ENCODE measurements around the gene LGALS3BP.

LGALS3BP gene

DNA sequence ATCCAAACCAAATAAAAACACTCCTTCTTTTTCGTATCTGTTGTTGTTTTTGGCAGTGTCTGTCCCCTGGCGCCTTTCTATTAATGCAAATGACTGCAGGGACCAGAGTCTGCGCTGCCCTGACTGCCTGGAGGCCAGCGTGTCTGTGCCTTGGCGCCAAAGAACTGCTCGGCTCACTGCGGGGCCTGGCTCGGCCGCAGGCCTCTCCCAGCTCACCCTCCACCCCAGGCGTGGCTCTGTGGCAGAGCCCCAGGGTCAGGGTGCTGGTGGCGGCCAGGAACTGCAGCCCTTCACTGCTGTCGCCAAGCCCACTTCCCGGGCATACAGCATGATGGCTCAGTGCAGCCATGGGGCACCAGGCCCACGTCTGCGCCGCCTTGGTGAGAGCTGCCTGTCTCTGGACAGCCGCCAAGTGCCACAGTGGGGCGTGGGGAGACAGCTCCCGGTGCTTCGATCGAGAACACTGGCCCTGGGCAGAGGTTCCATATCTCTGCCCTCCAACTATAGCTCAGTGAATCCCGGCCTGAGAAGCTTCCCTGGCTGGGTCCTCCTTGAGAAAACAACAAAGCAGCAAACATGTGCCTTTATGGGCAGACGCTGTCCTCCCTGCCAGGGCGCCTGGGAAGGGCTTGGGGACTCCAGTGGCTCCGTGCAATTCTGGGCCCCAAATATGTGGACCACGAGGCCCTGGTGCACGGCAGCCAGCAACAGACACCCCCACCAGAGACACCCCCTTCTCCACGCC, 18.8 kb upstream of the LGALS3BP start:
- no peak for DNase-seq

DNA sequence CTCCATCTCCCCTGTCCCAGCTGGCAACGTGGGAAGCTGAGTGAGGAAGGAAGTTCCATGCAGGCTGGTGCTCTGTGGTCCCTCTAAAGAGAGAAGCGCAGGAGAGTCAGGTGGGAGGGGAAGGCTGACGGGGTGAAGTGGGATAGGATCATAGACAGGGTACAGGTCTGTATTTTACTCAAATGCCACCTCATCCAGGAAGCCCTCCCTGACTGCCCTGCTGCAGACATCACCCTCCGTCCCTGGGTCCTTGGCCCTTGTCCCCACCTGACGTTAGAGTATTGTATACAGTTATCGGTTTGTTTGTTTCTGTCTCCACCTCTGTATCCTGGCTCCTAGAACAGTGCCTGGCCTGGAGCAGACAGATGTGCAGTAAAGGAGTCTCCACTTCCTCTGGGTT, 18.2 kb upstream of the LGALS3BP start:
- no peak for DNase-seq

DNA sequence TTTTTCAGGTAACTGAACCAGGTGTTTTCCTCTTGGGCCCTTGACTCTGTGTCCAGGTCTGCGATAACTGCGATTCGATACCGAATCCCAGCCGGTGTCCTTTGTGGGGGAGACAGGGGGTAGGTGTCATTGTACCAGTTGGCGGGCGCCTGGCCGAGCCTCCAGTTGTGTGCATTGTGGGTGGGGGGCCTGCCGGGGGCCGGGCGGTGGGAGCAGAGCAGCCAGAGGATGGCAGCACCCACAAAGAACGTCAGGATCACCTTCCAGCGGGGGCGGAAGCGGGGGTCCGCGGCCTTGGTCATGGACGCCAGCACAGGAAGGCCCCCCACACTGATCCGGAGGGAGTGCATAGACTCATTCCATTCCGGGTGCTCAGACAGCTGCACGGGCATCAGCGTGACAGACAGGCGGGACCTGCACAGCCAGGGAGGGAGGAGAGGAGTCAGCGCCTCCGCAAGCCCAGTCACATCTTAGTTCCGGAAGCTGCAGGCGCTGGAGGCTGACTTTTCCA, 17.6 kb upstream of the LGALS3BP start:
- DNase-seq, result no peak

DNA sequence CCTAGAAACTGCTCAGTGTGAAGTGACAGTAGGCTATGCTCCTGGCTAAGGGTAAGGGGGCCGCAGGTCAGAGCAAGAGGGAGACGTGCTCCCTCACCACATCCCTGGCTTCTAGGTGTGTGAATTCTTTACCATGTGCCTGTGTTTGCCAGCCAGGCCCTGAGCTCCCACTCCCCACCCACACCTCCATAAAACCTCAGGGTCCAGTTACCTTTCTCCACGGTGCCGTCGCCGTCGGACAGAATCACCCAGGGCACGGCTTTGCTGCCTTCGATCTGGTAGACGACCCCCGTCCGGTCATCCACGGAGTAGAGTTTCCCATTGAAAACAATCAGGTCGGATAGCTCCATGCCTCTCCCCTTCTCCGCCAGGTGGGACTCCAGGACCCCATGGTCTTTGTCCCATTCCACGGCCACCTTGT, 17.1 kb upstream of the LGALS3BP start:
- DNase-seq, result no peak

DNA sequence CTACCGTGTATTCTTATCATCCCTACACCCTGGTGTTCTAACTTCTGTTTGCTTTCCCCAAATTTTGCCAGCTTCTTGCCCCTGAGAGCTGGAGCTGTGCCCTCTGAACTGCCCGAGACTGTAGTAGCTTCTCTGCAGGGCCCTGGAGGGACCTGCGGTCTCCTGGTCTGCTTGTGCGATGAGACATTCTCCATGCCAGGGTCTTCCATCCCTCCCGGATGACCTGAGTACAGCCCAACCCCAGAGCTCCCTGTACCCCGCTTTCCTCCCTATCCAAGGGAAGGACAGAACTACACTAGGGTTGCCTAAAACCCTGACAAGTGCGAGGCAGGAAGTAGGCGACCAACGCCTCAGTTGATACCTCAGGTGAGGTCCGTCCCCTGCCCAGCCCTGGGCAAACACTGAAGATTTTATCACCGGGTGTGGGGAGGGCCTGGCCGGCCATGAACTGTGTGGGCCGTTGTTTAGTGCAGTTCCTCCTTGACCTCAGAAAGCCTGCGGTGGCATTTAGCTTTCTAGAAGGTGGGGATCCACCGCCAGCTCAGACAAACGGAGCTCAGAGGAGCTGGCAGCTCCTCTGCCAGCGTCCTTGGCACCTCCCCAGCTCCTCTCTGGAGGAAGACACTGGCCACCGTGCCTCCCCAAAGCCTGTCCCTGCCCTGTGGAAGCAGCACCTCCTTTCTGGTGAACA, 16.2 kb upstream of the LGALS3BP start:
- no peak for DNase-seq

DNA sequence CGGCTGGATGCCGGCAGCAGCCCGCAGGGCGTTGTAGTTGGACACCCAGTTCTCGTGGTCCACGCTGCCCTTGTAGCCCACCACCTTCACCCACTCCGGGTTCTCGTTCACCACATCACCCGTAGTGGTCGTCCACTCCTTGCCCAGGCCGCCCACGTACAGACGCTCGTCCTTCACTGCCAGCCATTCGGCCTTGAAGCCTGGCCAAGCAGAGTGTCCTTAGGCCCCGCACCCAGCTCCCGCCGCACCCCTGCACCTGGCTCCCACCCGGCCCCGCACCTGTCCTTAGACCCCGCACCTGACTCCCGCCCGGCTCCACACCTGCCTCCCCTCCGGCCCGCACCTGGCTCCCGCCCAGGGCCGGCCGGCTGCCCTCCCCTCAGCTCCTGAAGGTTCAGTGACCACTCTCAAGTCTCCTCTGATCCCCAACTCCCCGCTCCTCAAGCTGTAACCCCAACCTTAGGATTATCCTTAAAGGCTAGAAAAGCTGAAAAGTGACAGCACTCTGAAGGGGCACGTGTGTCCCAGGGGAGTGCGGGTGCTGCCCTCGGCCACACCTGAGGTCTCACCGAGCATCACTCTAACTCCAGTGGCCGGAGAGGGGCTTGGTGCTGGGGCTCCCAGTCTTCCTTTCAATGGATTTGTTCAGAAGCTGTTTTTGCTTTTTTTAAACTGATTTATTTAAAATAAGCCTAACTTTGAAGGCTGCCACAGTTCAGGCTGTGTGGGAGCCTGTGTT, 15.5 kb upstream of the LGALS3BP start:
- DNase-seq, result no peak

DNA sequence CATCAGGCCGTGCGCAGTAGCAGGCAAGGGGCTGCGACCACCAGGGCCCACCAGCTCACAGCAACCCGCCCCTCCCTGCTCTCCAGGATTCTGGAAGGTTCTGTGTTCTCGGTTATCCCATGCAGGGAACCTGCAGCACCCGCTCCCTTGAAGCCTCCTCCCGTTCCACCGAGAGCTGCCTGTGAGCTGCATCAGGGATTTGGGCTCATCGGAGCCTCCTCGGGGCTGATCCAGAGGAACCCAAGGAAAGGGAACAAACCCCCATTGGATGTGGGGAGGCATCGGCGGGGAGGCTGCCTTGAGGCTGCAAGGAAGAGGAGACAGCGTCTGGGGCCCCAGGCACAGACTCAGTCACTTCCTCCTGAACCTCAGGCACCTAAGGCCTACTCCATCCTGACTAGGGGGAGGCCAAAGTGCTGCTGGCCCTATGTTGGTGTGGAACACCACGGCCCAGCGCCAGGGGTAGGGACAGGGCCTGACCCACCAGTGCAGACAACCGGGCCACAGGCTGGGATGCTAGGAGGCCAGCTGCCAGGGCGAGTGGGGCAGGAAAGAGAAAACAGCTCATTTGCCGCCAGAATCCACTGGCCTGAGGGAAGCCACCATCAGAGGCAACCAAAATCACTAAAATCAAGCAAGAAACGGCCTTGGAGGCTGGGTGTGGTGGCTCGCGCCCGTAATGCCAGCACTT, 14.4 kb upstream of the LGALS3BP start:
- DNase-seq, result no peak

DNA sequence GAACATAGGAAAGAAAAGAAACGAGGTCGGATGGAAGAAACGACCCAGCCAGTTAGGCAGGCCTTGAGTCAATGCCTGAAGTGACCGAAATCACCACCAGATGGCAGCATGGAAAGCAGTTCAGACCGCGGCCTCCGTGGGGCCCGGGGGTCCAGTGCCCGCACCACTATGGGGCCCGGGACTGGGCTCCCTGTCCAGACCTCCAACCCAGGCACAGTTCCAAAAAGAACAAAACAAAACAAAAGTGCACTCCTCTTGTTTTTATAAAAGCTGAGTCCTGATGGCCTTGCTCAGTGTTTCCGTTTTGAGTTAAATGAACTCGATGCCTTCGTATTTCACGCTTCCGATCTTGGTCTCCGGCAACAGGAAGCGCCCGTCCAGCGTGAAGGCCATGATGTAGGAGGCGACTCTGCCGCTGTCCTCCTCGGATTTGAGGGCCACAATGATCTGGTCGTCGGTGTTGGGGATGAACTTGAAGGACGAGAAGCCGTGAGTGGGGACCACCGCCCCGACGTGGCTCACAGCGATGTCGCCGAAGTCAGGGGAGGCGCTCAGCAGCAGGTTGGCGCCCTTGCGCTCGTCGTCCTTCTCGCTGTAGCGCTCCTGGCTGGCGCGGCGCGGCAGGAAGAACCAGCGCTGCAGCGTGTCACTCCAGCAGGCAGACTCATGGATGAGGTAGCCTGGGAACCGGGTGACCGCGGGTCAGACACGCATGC, 13.7 kb upstream of the LGALS3BP start:
- DNase-seq, result peak; percentile 62 to 74 (median 71)

DNA sequence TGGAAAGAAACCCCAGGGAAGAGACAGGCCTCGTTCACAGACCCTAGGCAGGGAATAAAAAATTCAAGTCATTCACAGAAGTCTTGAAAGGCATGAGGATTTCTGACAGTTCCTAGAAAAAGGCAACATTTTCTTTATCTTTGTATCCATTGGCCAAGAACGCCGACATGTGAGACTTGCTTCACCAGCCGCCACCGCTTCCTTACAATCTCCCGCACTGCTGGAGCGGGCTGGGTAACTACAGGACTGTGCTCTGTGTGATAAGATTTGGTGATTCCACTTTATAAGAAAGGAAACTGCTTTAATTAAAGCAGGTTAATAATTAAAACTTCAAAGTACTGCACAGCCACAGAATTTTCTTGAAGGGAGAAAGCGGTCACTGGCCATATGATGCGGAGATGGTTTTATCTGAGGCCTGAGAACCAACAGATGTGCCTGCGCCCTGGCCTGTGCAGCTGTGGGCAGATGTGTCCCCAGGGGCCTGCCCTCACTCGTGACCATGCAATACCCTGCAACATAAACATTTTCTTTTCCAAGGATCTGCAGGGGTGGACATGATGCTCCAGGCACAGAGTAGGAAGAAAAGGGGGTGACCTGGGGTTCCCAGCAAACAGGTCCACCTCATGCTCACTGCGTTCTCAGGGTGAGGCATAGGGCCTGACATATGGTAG, 13.0 kb upstream of the LGALS3BP start:
- DNase-seq, result no peak

DNA sequence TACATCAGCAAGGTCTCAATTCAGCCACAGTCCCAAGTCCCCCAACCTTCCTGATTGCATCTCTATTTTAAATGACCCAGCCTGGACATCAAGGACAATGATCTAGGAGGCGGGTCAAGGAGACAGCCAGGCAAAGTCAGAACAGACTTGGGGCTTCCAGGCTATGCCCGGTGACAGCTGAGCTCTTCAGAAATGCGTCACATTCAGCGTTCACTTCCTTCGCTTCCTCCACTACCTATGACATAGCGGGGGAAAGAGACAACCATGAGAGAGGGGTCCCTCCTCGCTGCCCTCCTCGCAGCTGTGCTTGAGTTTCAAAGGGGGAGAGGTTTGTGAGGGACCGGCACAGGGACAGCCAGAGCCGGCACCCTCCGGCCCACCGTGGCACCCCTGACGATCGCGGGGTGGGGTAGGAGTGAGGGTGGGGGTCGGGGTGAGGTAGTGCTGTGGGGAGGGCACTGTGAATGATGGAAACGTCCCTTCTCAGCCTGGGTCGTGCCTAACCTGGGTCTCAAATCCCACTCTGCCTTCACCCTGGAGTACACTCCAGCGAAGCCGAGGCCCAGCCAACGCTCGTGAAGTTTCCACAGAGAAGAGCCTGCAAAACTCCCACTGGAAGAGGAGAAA, 12.3 kb upstream of the LGALS3BP start:
- no peak for DNase-seq

DNA sequence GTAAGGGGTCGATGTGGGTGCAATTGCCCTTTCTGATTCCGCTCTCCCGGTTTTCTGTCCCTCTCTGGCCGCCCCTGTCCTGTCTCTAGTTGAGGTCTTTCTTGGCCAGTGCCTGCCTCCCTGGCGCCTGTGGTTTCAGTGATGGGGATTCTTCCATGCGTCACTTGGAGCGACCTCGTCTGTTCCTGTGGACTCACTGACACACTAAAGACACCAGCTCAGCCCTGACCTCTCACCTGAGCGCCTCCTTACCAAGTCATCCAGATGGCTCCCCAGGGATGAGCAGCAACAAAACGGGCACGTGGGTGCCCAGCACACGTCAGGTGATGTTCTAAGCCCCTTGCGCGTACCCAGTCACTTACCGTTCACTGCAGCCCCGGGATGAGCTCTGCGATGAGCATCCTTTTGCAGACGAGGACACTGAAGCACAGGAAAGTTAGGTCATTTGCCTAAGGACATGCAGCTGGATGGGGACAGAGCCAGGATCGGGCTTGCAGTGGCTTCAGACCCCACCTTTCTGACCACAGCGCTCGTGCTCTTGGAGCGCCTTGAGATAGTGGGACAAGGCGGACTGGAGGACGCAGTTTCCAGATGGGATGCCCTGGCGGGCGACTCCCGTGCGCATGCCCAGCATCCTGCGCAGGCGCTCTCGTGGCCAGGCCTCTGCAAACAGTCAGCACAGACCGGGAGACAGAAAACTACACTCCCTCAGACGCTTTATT, 11.5 kb upstream of the LGALS3BP start:
- DNase-seq, result no peak

DNA sequence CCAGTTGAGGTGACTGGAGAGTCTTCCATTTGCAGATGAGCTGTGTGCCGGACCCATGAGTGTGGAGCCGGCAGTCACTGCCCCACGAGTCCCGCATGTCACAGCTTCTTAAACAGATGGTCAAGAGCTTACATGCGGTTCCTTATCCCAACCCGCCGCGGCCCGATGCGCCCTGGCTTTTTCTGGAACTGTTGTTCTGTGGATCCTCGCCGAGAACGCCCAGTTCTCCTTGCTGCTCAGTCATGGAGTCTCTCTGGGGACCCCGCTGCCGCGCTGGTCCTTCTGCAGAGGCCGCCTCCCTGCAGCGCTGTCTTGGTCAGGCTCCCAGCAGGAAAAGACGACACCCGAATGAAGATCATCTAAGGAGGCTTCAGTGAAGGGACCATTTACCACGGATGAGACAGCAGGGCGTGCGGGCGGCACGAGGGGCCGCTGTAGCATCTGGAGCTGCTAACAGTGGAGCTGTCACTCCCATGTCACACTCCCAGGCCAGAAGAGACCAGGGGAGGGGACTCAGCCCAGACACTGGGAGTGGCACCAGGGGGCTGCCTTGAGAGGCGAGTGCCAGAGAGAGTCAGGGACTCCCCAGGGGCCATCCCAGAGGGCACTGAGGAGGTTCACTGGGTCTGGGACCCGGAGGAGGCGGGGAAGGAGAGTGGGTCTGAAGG, 10.8 kb upstream of the LGALS3BP start:
- no peak for DNase-seq

DNA sequence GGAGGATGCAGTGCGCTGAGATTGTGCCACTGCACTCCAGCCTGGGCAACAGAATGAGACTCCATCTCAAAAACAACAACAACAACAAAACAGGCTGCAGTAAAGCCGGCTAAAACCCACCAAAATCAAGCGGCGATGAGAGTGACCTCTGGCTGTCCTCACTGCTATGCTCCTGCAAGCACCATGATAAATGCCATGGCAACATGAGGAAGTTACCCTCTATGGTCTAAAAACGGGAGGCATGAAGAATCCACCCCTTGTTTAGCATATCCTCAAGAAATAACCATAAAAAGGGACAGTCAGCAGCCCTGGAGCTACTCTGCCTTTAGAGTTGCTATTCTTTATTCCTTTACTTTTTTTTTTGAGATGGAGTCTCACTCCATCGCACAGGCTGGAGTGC, 8.4 kb upstream of the LGALS3BP start:
- DNase-seq, result peak in 2 of 3 donors; percentile 12 to 13

DNA sequence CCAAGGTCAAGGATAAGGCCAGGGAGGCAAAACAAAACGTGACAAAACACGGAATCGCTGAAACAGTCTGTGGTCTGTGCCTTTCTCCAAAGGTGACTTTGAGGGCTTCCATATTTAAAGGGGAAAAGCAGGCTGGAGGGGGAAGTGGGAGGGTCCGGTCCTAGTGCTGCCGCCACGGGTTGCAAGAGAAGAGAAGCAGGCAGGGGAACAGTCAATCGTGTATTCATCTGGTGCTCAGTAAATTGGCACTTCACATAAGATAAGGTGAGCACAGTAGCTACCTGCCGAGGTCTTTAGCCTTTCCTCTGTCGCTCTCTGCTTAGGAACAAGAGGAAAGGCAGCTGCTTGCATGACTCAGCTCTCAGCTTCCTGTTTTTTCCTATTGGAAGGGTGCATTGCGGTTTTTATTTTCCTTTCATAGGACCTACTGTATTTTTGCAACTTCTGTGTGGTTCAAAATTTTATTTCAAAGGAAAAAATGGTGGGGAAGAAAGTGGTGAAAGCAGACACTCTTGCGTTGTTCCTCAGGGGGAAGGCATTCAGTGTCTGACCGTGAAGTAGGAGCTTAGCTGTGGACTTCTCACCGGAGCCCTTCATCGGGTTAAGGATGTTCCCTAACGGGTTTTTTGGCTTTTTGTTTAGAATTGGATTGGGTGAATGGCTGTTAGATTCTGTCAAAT, 7.1 kb upstream of the LGALS3BP start:
- peak; percentile 70 to 89 (median 77) for DNase-seq

DNA sequence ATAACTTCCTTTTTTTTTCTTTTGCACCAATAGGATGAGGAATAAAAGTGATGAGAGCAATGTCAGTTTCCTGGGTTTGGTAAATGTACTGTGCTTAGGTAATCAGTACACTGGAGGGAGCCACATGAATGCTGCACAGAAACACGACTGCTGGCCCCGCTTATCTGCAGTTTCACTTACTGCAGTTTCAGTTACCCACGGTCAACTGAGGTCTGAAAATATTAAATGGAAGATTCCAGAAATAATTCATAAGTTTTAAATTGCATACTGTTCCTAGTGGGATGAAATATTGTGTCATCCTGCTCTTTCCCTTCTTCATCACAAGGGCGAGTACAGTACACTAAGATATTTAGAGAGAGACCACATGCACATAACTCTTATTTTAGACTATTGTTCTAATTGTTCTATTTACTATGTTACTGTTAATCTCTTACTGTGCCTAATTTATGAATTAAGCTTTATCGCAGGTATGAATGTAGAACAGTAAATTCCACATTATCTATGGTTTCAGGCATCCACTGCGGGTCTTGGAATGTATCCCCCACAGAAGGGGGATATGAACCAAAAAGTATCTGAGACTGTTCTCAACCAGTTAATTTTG, 6.4 kb upstream of the LGALS3BP start:
- DNase-seq, result peak; percentile 77 to 88 (median 82)

DNA sequence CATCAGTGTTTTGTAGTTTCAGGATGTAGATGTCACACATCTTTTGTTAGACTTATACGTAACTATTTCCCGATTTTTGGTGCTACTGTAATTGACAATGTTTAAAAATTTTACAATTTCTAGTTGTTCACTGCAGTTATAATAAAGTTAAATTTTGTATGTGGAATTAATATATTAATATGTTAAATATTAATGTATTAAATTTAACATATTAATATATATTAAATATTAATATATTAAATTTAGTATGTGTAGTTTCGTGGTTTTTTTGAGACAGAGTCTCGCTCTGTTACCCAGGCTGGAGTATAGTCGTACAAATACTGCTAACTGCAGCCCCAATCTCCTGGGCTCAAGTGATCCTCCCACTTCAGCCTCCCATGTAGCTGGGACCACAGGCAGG, 5.7 kb upstream of the LGALS3BP start:
- DNase-seq, result no peak

DNA sequence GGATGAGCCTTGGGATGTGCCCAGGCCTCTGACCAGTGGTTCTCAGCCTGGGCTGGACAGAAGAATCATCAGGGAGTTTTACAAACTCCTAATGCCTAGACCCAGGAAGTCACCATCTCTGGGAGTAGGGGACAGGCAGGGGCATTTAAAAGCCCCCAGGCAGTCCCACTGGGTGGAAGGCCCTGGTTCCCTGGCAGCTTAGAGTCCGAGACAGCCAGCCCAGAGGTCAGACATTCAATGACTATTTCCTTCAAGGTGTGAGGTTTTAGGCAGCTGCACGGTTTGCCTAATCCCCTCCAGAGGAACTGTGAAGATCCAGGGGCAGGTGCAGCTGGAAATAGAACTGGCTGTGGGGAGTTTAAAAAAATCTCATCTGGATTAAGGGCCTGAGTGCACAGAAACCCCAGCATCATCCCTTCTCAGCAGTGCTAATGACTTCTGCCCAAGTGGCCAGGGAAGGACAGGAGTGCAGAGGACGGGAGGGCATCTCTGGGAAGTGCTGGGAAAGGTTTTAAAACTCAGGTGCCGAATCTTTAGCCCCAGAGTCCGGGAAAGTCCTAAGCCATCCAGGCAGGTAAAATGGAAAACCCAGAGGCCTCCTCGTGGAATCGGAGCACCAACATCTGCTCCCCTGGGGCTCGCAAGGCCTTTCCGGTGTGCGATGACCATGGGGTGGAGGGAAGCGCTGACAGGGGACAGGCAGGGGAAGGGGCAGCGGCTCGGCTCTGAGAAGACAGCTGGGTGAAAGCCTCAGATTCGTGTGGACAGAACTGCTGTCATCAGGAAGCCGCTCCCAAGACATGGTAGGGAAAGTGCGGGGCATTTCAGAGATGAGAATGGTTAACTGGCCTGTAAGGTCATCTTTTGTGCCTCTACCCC, 1.5 kb upstream of the LGALS3BP start:
- DNase-seq, result no peak

DNA sequence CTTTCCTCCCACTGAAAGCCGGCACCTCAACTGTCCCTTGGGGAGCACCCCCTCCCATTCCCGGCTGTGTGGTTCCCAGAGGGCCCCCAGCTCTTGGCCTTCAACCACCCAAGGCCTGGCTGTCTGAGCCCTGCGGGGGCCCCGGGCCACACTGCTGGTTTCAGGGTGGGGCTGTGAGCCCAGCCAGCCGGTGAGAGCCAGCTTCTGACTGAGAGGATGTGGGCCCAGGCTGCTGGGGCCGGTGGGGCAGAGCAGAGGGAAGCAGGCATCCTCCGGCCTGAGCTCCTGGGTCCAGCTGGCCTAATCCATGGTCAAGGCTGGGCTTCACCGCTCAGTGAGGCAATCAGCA, 875 bp upstream of the LGALS3BP start:
- DNase-seq, result no peak

Data from suppressor macrophage treated with lipopolysaccharide for 1 hour (primary cell).